ENCODE data around the gene STK10.
"Not testable (repeated sequence)": the region's sequence is repeated elsewhere in the genome, so short reads cannot be mapped to it uniquely, and the experiment has no call there.

STK10 gene

DNA sequence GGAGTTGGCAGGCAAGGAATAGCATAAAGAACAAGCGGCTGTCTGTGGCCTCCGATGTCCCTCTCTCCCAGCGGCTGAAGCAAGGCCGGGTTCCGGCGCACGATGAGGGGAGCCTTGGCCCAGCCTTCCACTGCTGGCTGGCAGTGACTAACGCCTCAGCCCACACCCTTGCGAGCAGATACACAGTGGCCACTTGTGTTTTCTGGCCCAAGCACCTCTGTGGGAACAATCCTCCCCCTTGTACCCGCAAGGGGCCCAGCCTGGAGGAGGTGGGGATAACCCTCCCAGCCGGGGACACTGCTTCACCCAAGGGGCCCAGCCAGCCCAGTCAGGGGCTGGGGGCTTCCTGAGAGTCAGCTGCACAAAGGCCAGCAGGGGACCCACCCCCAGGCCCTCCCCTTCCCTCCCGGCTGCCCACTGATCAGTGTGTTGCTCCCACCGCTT lies 23.2 kb downstream of the STK10 start:
- no peak for DNase-seq

DNA sequence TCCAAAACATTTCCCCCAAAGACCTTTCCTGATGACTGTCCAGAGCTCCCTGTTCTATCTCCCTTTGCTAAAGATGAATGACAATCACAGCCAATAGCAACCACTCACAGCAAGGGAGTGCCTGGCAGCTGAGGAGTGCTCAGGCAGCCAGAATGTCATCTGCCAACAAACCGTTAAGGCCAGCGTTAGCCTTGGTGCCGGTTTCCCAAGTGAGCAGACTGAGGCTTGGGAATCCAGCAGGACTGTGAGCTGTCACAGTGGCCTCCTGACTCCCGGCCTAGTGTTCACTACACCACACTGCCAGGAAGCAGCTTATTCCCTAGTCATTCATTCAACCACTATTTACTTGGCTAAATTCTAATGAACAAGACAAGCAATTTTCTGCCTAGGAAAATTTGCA lies 24.7 kb downstream of the STK10 start:
- DNase-seq: no peak

DNA sequence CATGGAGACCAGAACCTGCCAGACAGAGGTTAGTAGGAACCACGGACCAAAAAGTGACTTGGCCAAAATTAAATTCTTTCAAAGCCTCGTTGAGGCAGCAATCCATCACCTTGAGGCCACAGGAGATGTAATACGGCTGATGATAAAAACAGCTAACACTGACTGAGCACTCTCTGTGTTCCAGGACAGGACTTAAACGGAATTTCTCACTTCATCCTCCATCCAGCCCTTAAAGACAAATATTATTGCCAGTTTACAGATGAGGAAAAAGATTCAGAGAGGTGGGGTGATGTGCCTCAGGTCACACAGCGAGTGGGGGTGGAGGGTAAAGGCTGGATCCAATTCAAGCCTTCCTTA lies 25.1 kb downstream of the STK10 start:
- DNase-seq: no peak

DNA sequence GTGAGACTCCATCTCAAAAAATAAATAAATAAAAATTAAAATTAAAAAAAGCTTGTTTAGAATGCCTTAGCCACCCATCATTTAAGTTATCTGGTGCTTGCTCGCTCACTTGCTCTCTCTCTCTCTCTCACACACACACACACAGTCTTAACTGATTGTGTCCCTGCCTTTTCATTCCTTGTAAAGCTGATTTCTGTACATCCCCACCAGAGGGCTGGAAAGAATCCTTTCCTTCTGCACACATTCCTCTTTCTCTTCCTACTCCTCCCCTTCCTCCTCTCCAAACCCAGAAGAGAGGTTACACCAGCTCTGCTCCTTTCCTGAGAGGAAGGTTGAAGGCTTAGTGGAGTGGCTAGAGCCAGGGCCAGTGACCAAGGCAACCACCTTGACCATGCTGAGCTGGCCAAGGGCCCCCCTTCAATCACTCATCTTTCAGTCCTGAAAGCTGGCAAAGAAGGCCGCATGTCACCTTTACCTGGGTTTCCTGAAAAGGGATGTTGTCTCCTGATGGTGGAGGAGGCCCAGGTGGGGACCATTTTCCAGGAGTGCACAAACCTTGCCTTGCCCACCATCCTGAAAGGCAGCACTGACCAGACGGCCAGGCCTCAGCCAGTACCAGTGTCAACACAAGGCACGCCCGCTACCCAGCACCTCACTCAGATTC lies 25.6 kb downstream of the STK10 start:
- DNase-seq: no peak

DNA sequence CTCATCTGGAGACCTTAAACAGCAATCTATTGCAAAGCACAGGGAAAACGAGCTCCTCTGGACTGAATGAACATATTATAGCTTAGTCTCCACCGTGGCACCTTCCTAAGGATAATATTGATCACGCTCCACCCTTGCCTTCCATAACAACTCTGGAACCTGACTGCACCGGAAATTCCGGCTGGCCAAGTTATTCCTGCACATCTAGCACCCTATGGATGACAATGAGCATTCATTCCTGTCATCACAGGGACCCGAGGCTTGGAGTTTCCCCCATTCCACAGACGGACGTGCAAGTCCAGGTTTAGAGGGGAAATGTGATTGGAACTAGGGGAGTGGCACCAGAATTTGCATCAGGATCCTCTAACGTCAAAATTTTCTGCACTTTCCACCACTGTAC lies 27.5 kb downstream of the STK10 start:
- DNase-seq: no peak

DNA sequence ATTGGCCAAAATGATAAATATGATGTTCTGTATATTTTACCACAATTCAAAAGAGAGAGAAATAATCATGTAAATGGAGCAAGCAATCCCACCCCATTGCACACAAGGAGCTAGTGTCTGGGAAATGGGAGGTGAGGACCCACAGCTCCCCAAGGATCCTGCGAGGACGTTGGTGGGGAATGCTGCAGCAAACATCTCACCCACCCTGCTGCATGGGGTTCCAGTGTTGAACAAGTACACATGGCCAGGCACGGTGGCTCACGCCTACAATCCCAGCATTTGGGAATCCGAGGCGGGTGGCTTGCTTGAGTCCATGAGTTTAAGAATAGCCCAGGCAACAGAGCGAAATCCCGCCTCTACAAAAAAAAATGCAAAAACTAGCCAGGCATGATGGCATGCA lies 29.0 kb downstream of the STK10 start:
- DNase-seq: no peak

DNA sequence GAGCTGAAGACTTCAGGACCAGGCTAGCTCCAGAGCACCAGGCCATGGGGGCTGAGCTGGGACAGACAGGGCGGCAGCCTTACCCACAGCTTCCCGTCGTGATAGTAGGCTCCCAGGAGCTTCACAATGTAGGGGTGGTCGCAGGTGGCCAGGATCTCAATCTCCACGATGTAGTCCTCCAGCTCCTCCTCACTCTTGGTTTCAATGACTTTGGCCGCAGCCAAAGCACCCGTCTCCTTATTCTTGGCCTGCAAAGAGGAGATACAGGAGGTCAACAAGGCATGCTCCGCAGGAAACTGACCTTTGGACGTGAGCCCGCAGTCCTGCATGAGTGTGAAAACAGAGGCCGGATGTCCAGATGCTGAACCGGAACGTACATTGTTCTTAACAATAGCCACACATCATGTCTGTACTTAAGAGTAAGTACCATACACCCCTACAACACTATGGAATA lies 31.5 kb downstream of the STK10 start:
- DNase-seq: no peak

DNA sequence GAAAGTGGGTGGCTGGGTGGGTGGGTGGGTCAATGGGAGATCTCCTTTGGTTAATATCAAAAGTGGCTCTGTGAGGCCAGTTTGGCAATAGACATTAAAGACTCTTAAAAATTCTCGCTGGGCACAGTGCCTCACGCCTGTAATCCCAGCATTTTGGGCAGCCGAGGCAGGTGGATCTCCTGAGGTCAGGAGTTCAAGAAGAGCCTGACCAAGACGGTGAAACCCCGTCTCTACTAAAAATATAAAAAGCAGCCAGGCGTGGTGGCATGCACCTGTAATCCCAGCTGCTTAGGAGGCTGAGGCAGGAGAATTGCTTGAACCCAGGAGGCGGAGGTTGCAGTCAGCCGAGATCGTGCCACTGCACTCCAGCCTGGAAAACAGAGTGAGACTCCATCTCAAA lies 32.9 kb downstream of the STK10 start:
- not testable (repeated sequence) for DNase-seq

DNA sequence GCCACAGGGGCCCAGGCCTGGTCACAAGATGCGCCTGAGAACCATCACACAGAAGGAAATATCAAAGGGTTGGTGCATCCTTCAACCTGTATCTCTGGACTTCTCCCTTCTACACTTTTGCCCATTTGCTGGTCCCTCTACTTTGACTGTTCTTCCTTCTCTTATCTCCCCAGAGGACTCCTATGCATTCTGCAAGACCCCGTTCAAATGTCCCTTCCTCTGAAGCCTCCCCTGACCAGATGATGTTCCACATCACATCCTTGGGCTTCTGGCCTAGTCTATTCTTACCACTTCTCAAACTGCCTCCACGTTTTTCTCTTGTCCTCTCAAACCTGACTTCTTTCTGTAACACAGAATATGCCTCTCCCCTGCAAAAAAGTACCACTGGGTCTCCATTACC lies 34.3 kb downstream of the STK10 start:
- no peak for DNase-seq

DNA sequence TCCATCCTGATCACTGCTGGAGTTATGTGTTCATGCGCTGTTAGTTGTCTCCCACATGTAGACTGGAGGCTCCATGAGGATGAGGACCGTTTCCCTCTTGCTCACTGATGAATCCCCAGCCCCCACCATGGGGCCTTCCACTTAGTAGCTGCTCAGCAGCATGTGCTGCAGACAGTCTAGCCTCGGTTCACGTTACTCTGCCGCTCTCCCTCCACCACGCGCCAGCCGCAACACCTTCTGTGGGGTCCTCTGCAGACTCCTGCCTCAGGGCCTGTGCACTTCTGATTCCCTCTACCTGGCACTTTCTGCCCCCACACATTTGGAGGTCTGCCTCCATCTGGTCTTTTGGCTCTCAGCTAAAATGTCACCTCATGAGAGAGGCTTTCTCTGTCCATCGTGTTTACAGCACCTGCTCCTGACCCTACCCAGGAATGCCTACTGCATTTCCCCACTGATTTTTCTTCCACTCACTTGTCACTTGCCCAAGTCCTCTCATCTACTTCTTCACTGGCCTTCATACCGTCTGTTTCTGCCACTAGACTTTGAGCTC lies 36.3 kb downstream of the STK10 start:
- no peak for DNase-seq

DNA sequence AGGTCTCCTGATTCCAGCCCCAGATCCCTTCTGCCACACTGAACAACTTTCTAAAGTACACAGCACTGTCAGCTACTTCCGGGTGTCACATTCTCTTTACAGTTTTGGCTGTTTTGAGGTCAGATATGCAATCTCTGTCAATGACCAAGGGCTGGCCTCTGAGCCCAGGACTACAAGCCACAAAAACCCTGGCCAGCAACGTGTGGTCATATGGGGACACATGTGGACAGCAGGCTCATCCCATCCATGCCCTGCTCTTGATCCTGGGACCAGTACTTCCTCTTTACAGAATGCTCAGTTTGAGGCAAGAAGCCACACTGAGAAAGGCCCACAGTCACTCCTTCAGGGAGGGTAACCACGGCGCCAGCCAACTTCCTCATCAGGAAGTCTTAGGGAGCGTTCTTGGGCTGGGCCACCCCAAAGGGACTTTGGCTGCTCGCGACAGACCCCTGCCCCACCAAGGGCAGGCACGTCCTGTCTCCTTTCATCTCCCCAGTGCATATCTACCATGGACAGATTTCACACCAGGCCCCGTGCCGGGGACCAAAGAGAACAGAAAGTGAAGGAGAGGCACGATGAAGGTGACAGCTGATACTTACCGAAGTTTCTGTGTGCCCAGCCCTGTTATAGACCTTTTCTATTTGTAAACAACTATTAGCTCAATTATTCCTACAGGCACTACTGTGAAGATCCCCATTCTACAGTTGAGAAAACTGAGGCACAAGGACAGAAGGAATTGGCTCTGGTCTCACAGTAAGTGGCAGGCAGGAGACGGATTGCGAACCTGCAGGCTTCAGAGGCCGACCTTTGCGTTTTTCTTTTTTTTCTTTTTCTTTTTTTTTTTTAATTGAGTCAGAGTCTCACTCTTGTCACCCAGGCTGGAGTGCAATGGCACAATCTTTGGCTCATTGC lies 37.3 kb downstream of the STK10 start:
- no peak for DNase-seq

DNA sequence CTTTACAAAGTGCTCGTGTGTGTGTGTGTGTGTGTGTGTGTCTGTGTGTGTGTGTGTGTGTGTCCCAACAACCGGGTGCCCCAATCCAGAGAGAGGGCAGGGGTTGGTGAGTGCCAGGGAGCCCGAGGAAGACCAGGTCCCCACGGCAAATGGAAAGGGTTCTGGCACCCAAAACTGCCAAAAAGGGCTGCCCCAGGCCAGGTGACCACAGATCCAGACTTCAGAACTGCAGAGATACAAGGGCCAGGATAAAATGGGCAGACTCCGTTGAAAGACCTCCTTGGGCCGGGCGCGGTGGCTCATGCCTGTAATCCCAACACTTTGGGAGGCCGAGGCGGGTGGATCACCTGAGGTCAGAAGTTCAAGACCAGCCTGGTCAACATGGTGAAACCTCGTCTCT lies 38.5 kb downstream of the STK10 start:
- not testable (repeated sequence) for DNase-seq

DNA sequence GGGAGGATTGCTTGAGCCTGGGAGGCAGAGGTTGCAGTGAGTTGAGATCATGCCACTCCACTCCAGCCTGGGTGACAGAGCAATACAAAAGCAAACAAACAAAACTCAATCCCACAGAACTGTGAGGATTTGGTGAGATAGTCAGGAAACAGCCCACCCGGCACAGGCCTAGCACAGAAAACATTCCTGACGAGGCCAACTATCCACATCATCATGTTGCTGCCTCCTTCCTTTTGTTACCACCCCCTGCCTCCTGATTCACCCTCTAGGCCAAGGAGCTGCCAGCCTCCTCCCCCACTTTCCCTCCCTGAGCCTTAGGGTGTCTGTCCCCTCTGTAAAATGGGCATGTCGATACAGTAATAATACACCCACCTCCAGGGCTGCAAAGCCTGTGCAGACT lies 39.0 kb downstream of the STK10 start:
- DNase-seq: no peak

DNA sequence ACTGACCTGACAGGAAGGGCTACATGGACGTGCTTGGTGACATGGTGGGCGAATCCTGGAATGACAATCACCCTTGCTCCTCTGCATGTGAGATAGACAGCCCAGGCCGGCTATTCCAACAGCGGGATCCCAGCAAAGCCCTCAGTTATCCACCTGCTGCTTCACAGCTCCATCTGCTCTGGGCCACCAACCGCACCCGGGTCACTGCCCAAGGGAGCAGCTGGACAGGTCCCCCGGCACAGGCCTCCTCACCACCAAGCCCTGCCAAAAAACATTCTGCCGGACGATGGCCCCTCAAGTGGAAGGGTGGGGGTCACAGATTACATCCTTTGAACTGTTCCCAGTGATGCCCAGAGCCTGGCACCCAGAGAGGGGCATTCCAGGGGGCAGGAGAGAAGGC lies 39.6 kb downstream of the STK10 start:
- DNase-seq: no peak

DNA sequence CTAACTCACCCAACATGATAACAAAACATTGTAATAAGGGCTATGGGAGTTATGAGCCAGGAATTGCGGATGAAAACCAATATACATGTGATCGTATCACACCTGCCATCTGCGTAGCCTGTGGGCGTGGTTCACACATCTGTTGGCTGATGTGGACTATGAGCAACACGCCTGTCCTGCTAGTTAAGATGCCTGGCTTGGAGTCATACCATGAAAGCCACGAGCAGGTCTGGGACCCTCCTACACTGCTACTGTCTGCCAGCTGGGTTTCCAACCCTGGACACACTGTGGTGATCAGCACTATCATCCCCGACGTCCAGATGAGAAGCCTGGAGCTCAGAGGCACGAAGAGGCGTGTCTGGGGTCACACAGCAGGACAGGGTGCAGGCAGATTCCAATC lies 40.2 kb downstream of the STK10 start:
- DNase-seq: no peak

DNA sequence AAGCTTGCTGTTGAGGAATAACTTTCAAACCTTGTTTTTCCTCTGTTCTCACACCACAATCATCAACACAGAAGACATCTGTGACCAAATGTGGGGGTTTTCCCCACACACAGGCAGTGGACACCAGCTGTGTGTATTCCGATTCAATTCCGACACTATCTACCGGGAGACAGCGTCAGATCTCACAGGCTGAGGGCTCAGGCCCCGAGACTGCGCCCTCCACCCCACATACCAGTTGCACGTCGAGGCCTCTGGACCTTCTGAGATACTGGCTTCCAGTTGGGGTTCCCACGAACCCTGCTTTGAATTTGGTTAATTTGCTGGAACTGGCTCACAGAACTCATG lies 41.3 kb downstream of the STK10 start:
- no peak for DNase-seq

DNA sequence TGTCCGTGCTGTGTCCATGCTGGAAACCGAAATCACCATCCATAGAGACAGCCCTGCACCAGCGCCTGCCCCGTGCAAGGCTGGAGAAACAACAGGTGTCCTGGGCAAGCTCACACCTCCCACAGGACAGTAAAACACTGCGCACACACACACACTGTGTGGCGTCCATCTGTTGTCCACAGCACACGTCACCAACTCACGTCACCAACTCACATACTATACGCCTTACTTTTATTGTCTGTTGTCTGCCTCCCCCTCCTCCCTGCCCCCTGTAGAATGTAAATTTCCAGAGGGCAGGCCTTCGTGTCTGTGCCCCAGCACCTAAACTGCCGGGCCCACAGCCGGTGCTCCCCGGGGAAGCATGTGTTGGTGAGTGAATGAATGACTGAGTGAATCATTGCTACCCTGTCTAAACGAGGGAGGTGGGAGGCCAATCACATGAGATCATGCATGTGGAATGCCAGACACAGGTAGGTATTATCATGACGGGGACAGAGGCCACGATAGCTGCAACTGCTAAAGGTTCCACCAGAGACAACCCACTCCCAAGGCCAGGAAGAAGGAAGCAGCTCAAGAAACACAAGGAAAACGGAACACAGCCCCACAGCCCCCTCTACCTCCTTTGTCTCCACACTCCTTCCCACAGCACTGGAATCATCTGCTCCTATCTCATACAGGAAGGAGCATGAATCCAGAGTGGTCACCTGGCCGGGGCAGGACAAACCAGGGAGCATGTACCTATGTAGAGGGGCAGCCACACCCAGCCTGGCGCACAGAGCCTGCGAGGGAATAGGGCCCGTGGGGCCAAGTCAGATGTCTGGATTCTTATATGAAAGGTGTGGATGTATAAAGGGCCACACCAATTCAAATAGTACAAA lies 41.9 kb downstream of the STK10 start:
- DNase-seq: no peak

DNA sequence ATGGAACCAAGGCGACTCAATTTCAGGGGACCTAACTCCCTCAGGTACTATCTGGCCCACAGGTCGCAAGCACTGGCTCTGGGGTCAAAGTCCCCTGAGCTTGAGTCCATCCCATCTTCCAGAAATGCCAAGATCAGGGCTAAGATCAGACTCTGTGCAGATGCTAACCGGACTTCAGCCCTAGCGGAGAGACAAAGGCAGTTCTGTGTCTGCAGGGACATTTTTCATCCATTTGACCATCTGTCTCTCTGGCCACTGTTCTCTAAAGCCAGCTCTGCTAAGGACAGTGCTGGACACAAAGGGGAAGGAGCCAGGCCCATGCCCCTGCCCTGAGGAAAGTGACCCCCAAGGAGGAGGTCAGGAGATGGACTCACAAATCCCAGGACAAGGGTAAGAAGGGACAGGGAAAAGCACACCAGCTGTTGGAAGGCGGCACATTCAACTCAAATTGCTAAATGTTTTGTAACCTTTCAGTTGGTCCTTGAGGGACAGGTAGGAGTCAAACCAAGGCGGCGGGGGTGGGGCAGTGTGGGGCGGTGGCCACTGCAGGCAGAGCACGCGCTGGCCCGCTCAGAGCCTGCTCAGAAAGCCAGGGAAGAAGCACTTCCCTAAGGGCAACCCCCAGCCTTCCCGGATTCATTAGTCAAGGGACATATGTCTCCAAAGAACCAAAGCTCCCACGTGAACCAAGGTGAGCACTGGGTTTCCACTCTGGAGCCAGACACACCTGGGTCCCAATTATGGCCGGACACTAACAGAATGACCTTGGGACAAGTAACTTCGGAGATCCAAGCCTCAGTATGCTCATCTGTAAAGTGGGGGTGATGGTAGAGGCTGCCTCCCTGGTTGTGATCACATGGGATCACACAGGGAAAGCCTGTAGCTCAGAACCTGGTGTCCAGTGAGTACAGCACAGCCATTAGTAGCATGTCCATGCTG lies 42.8 kb downstream of the STK10 start:
- DNase-seq: no peak

DNA sequence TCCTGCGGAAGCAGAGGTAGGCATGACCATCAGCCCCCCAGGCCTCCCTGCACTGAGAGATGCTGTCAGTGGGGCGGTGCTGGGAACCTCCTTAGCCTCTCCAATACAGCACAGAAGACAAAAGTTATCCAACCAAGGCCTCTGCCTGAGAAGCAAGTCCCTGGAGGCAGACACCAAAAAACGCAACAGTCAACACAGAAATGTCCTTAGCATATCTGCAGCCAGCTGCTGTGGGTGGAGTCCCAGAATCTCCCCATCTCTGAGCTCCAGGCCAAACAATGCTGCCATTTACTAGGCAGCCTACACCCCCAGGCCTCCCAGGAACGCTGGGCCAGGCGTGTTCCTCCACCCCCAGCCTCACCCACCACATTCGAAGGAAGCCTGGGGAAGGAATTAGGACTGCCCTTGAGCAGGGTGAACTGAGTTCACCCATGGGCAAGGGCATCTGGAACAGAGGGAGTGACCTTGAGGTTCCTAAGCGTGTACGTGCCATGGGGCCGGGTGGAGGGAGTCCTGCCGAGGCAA lies 43.7 kb downstream of the STK10 start:
- no peak for DNase-seq

DNA sequence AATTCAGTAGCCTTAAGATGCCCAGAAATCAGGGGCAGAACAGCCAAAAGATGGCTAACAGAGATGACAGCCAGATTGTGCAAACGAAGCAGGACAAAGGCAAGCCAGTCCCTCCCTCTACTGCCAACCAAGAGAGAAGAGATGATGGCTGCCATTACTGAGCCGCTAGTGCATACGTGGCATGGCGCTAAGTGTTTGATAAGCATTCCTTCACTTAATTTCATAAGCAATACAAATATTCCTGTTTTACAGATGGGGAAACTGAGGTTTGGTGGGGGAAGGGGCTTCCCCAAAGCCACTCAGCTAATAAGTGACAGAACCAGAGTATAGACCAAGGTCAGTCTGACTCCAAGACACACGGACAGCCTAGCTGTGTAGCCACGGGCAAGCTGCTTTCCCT lies 44.1 kb downstream of the STK10 start:
- no peak for DNase-seq

DNA sequence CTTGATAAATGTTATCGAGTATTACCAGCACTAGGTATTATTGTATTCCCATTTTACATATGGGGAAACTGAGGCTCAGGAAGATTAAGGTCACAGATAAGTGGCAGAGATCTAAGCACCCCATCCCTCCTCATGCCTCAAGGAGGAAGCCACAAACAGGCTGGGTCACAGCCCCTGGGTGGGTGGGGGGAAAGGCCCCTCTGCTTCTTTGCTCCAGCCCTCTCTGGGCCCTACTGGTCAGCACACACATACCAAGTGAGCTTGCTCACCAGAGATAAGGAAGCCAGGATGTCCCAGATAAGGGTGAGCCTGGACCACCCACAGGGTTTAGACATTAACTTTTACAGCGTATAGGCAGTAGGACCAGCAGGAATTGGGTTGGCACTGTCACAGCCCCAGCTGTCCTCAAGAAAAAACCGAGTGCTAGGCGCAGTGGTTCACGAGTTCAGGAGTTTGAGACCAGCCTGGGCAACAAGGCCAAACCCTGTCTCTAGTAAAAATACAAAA lies 45.3 kb downstream of the STK10 start:
- DNase-seq: no peak

DNA sequence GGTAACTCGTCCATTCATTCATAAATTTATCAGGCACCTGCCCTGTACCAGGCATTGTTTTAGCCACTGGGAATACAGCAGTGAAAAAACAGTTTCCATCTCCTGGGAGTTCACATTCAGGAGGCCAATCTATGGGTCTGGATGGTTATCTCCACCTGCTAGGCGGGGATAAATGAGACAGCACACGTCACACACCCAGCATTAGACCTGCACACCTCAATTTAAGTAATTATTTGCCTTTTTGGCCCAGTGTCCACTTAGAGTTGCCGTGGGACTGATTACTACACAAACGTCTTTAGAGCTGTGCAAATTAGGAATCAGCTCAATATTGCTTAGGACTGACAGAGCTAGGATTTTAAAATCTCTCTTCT lies 46.1 kb downstream of the STK10 start:
- no peak for DNase-seq
